Mesenchymal stem cell (in vitro differentiated cells and primary cell): ENCODE data around the gene MEGF11.

Experiments
- DNase-seq: peaks from one replicate; pipeline ENCODE4 v3.0.0-alpha.2; 2013
- H2AFZ ChIP-seq: one replicate; pipeline ENCODE4 v1.6.1; 2013; ENCODE audit warnings: low read depth, mild to moderate bottlenecking, control low read depth, inconsistent platforms, low read length, moderate library complexity
- H2AK5ac ChIP-seq: 2 replicates; pipeline ENCODE4 v1.6.1; 2013; ENCODE audit warnings: low read length, moderate library complexity, mild to moderate bottlenecking, inconsistent platforms; ENCODE audit not compliant: severe bottlenecking
- H2BK120ac ChIP-seq: one replicate; pipeline ENCODE4 v1.6.1; 2013; ENCODE audit warnings: low read depth, mild to moderate bottlenecking, inconsistent platforms, low read length, moderate library complexity
- H2BK12ac ChIP-seq, 2 experiments: one replicate each; pipeline ENCODE4 v1.6.1; 2013; ENCODE audit warnings: inconsistent platforms in 2 of 2, low read length in 2 of 2, mild to moderate bottlenecking in 2 of 2, moderate library complexity in 2 of 2, control low read depth in 1 of 2
- H2BK15ac ChIP-seq: one replicate; pipeline ENCODE4 v1.6.1; 2013; ENCODE audit warnings: mild to moderate bottlenecking, low read depth, inconsistent platforms; ENCODE audit not compliant: poor library complexity, severe bottlenecking
- H2BK5ac ChIP-seq: 2 replicates; pipeline ENCODE4 v1.6.1; 2013; ENCODE audit warnings: low read depth, mild to moderate bottlenecking, low read length, control low read depth, inconsistent platforms; ENCODE audit not compliant: poor library complexity, severe bottlenecking
- H3K14ac ChIP-seq, 2 experiments: one replicate each; pipeline ENCODE4 v1.6.1; 2013; ENCODE audit warnings: inconsistent platforms in 2 of 2, low read length in 2 of 2, control low read depth in 1 of 2, mild to moderate bottlenecking in 1 of 2, moderate library complexity in 1 of 2
- H3K18ac ChIP-seq, 2 experiments: one replicate each; pipeline ENCODE4 v1.6.1; 2013; ENCODE audit warnings: inconsistent platforms in 2 of 2, low read length in 2 of 2, control low read depth in 1 of 2, low read depth in 1 of 2, mild to moderate bottlenecking in 1 of 2
- H3K23ac ChIP-seq, 2 experiments: one replicate each; pipeline ENCODE4 v1.6.1; 2013; ENCODE audit warnings: inconsistent platforms in 2 of 2, low read length in 2 of 2, mild to moderate bottlenecking in 2 of 2, moderate library complexity in 2 of 2, control low read depth in 1 of 2
- H3K27ac ChIP-seq: 2 replicates; pipeline ENCODE4 v1.5.1; 2013; ENCODE audit warnings: mild to moderate bottlenecking, moderate library complexity, low read length, control low read depth, inconsistent platforms; ENCODE audit not compliant: poor library complexity, severe bottlenecking
- H3K27me3 ChIP-seq, 2 experiments: 2 replicates each; pipeline versions ENCODE4 v1.6.1 to v1.7.0; 2013; ENCODE audit warnings: low read length in 2 of 2, mild to moderate bottlenecking in 2 of 2, moderate library complexity in 2 of 2, control low read depth in 1 of 2, inconsistent platforms in 1 of 2; ENCODE audit not compliant: control insufficient read depth in 1 of 2, insufficient read depth in 1 of 2
- H3K36me3 ChIP-seq, 2 experiments: 2 replicates each; pipeline versions ENCODE4 v1.6.1 to v1.7.0; 2013; ENCODE audit warnings: low read length in 2 of 2, control low read depth in 1 of 2, inconsistent platforms in 1 of 2, low read depth in 1 of 2, mild to moderate bottlenecking in 1 of 2; ENCODE audit not compliant: insufficient read depth in 2 of 2, control insufficient read depth in 1 of 2
- H3K4ac ChIP-seq, 2 experiments: one replicate each; pipeline ENCODE4 v1.6.1; 2013; ENCODE audit warnings: inconsistent platforms in 2 of 2, low read length in 2 of 2, mild to moderate bottlenecking in 2 of 2, moderate library complexity in 2 of 2, control low read depth in 1 of 2, low read depth in 1 of 2
- H3K4me1 ChIP-seq: 2 replicates; pipeline ENCODE4 v1.6.1; 2013; ENCODE audit warnings: low read depth, low read length, control low read depth; ENCODE audit not compliant: control insufficient read depth, insufficient read depth
- H3K4me2 ChIP-seq: 2 replicates; pipeline ENCODE4 v1.6.1; 2013; ENCODE audit warnings: low read length, mild to moderate bottlenecking, inconsistent platforms; ENCODE audit not compliant: poor library complexity, severe bottlenecking
- H3K4me3 ChIP-seq, 2 experiments: 2 replicates each; pipeline versions ENCODE4 v1.5.1 to v1.7.0; 2013; ENCODE audit warnings: low read length in 2 of 2, mild to moderate bottlenecking in 2 of 2, control low read depth in 1 of 2, low read depth in 1 of 2; ENCODE audit not compliant: insufficient read depth in 1 of 2
- H3K79me1 ChIP-seq: replicated peaks from 2 replicates; pipeline ENCODE4 v1.6.1; 2013; ENCODE audit warnings: mild to moderate bottlenecking, control low read depth, low read length, inconsistent platforms; ENCODE audit not compliant: poor library complexity, severe bottlenecking
- H3K9ac ChIP-seq: 2 replicates; pipeline ENCODE4 v1.7.0; 2013; ENCODE audit warnings: mild to moderate bottlenecking, low read length, moderate library complexity
- H3K9me3 ChIP-seq: 2 replicates; pipeline ENCODE4 v1.7.0; 2013; ENCODE audit warnings: mild to moderate bottlenecking, low read length; ENCODE audit not compliant: control insufficient read depth
- H4K8ac ChIP-seq: one replicate; pipeline ENCODE4 v1.6.1; 2013; ENCODE audit warnings: inconsistent platforms, mild to moderate bottlenecking, low read length, moderate library complexity
- H4K91ac ChIP-seq: one replicate; pipeline ENCODE4 v1.6.1; 2013; ENCODE audit warnings: mild to moderate bottlenecking, low read length, inconsistent platforms
- WGBS: methylation state at CpG from one replicate; pipeline ENCODE4 v1.1.7; 2013; ENCODE audit warnings: mixed read lengths; 5-methylcytosine and 5-hydroxymethylcytosine counted together

The MEGF11 gene

DNA sequence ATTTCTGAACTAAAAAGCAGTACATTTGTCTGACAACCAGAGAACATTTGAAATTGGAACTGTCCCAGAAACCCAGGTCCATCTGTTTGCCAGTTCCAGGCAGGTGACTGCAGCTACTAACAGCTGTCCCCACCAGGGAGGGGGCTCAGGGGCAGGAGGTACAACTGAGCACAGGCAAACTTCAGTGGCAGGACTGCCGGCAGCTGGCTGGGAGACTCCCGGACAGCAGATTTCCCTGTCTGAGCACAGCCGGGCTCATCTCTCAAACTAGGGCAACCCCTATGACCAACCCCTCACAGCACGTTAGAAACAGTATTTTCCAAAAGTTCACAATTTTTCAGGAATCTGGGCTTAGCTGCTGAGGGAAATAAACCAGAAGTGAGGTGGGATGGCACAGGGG lies 88.8 kb downstream of the MEGF11 start:
- Histone ChIP-seq H3K23ac (no peak overlapping the region), H3K9ac (no peak overlapping the region), H3K4ac (no peak overlapping the region), H4K8ac (no peak overlapping the region), H2AK5ac (no peak overlapping the region), H3K4me2 (no peak overlapping the region), H2AFZ (no peak overlapping the region), H3K27me3 (peaks cover 25 to 83% of the 10 kb centered on the region in 2 experiments), H3K4me3 (no peak overlapping the region), H3K79me1 (no peaks in the 10 kb centered on the region), H2BK120ac (no peak overlapping the region), H4K91ac (no peak overlapping the region), H2BK12ac (no peak overlapping the region), H3K4me1 (no peaks in the 10 kb centered on the region), H3K18ac (no peak overlapping the region), H2BK5ac (no peak overlapping the region), H3K36me3 (no peaks in the 10 kb centered on the region), H3K27ac (no peak overlapping the region), H3K14ac (no peak overlapping the region), H2BK15ac (no peak overlapping the region), H3K9me3 (no peaks in the 10 kb centered on the region)
- 80% methylated on average over 4 of the region's 4 CpGs for WGBS
- DNase-seq: no peak

- WGBS: 90% methylated on average over 9 of the region's 9 CpGs
Observed at GRCh38 chr15:66163553-66163952, 90.0 kb downstream of the MEGF11 start.

GRCh38 chr15:66162286-66162685 lies 91.3 kb downstream of the MEGF11 start:
- no peak overlapping the region for H2BK15ac ChIP-seq
- no CpG with 5 or more reads among the region's 2 CpGs for WGBS
- no peak overlapping the region for H3K4me3 ChIP-seq
- H3K36me3 ChIP-seq: no peaks in the 10 kb centered on the region
- H2BK120ac ChIP-seq: no peak overlapping the region
- no peak overlapping the region for H3K27ac ChIP-seq
- H3K23ac ChIP-seq: no peak overlapping the region
- no peaks in the 10 kb centered on the region for H3K9me3 ChIP-seq
- no peak overlapping the region for H4K91ac ChIP-seq
- H3K4me1 ChIP-seq: no peaks in the 10 kb centered on the region
- H3K4me2 ChIP-seq: no peak overlapping the region
- H3K9ac ChIP-seq: no peak overlapping the region
- no peak for DNase-seq
- no peaks in the 10 kb centered on the region for H3K79me1 ChIP-seq
- no peak overlapping the region for H2BK12ac ChIP-seq
- H2AK5ac ChIP-seq: no peak overlapping the region
- no peak overlapping the region for H2BK5ac ChIP-seq
- no peak overlapping the region for H3K4ac ChIP-seq
- H4K8ac ChIP-seq: no peak overlapping the region
- H3K18ac ChIP-seq: no peak overlapping the region
- H2AFZ ChIP-seq: no peak overlapping the region
- no peak overlapping the region for H3K14ac ChIP-seq
- H3K27me3 ChIP-seq: peaks cover 43 to 91% of the 10 kb centered on the region in 2 experiments

More at GRCh38 chr15:66163553-66163952, 90.0 kb downstream of the MEGF11 start:
- no peak for DNase-seq
- Histone ChIP-seq H3K79me1 (no peaks in the 10 kb centered on the region), H3K27ac (no peak overlapping the region), H2AFZ (no peak overlapping the region), H3K4ac (no peak overlapping the region), H3K18ac (no peak overlapping the region), H2AK5ac (no peak overlapping the region), H3K4me1 (no peaks in the 10 kb centered on the region), H4K8ac (no peak overlapping the region), H2BK15ac (no peak overlapping the region), H3K27me3 (peaks cover 36 to 87% of the 10 kb centered on the region in 2 experiments), H4K91ac (no peak overlapping the region), H3K23ac (no peak overlapping the region), H2BK120ac (no peak overlapping the region), H3K9me3 (no peaks in the 10 kb centered on the region), H2BK5ac (no peak overlapping the region), H3K14ac (no peak overlapping the region), H3K4me3 (no peak overlapping the region), H3K9ac (no peak overlapping the region), H3K36me3 (no peaks in the 10 kb centered on the region), H2BK12ac (no peak overlapping the region), H3K4me2 (no peak overlapping the region)

GRCh38 chr15:66161575-66162118 lies 91.9 kb downstream of the MEGF11 start:
- Histone ChIP-seq H3K27ac (no peak overlapping the region), H4K91ac (no peak overlapping the region)

More at GRCh38 chr15:66161575-66162118, 91.9 kb downstream of the MEGF11 start:
- H2BK15ac ChIP-seq: no peak overlapping the region
- H3K23ac ChIP-seq: no peak overlapping the region
- no peak overlapping the region for H3K4me2 ChIP-seq
- no peak overlapping the region for H3K4me3 ChIP-seq
- no peaks in the 10 kb centered on the region for H3K4me1 ChIP-seq
- no peak overlapping the region for H2AK5ac ChIP-seq
- no peak overlapping the region for H3K9ac ChIP-seq
- no peak overlapping the region for H2AFZ ChIP-seq
- H3K36me3 ChIP-seq: no peaks in the 10 kb centered on the region
- no peak overlapping the region for H3K4ac ChIP-seq
- DNase-seq: no peak
- 83% methylated on average over 5 of the region's 5 CpGs for WGBS
- no peaks in the 10 kb centered on the region for H3K9me3 ChIP-seq
- H3K79me1 ChIP-seq: no peaks in the 10 kb centered on the region
- no peak overlapping the region for H4K8ac ChIP-seq
- H2BK120ac ChIP-seq: no peak overlapping the region
- no peak overlapping the region for H2BK12ac ChIP-seq
- H3K14ac ChIP-seq: no peak overlapping the region
- no peak overlapping the region for H3K18ac ChIP-seq
- H2BK5ac ChIP-seq: no peak overlapping the region
- H3K27me3 ChIP-seq: peaks cover 49 to 93% of the 10 kb centered on the region in 2 experiments
